CD4-positive, alpha-beta T cell treated with Interleukin-17A for 4 hours (primary cell): ENCODE results near the gene ISLR.

ENCODE experiments used
- DNase-seq: peaks from one replicate; pipeline ENCODE4 v3.0.0-alpha.2; 2020; ENCODE audit warnings: mixed read lengths

Gene ISLR

GRCh38 chr15:74216949-74217348, 43.4 kb downstream of the ISLR start:
- no peak for DNase-seq

GRCh38 chr15:74217907-74218885, 44.7 kb downstream of the ISLR start:
- DNase-seq, result no peak

- DNase-seq, result no peak
These were observed 47.2 kb downstream of the ISLR start for GRCh38 chr15:74220475-74221248.

GRCh38 chr15:74221399-74222239, 48.1 kb downstream of the ISLR start:
- no peak for DNase-seq

GRCh38 chr15:74222240-74223119, 49.0 kb downstream of the ISLR start:
- no peak for DNase-seq

GRCh38 chr15:74225928-74226327, 52.4 kb downstream of the ISLR start:
- DNase-seq, result no peak
